Activated CD8-positive, alpha-beta memory T cell treated with anti-CD3 and anti-CD28 coated beads for 36 hours (primary cell): ENCODE results near the gene CEP112. TPM values are rescaled to one million over a fixed set of nuclear protein-coding genes. Genes with fewer than 3 reads are reported as not detected.

ENCODE experiments used
- CTCF ChIA-PET: fragments of 350-600 bp; sonication (Branson Sonifier 250); formaldehyde crosslinking; loops from one replicate; lab custom pipeline; 2021; ENCODE audit warnings: antibody characterized with exemption; lab: Charles Lee
- POLR2A ChIA-PET: fragments of 350-600 bp; sonication (Branson Sonifier 250); formaldehyde crosslinking; loops from one replicate; lab custom pipeline; 2021; ENCODE audit warnings: antibody characterized with exemption; lab: Charles Lee
- total RNA-seq, 2 experiments: library from RNA; stranded (reverse); gene quantifications; one replicate each; pipeline ENCODE4 v1.2.3, GENCODE V29; 2021

The CEP112 gene
- total RNA-seq, 2 experiments from 2014 or later = 1.8 to 2.8 TPM

DNA sequence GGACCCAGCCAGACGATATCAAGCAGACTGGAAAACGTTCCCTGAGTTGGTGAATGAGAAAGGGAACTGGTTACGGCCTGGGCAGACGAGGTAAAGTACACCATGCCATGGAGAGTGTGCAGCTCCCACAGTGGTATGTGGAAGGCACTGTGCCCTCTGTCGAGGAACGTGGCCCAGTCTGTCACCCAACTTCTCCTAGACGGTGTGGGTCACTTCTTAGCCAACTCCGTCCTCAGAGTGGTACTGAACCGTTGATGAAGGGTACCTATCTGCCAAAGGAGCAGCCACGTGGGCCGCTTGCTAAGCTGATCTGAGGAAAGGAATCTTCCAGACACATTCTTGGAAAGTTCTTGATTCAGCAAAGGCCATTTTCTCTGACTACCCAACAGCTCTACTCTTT lies 574.4 kb downstream of the CEP112 start:
- CTCF ChIA-PET = no interaction called here

DNA sequence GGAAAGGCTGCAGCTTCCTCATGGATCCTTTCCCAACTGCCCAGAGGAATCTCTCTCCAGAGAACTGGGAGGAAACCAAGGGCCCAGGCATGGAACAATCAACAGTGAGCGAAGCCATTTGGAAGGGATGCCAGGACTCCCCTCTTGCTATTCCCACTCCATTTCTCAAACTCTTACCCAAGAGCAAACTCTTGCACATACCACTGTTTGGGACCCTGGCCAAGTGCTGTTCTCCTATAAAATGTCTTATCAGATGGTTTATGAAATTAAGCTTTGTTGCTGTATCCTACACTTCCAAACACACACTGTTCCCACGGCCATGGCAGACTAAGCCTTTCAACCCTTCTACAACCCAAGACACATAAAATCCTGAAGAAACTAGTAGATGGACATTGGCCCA lies 582.2 kb downstream of the CEP112 start:
- CTCF ChIA-PET = no interaction called here
- POLR2A ChIA-PET = no interaction called here

More for the DNA sequence above, 574.4 kb downstream of the CEP112 start:
- POLR2A ChIA-PET = no interaction called here

DNA sequence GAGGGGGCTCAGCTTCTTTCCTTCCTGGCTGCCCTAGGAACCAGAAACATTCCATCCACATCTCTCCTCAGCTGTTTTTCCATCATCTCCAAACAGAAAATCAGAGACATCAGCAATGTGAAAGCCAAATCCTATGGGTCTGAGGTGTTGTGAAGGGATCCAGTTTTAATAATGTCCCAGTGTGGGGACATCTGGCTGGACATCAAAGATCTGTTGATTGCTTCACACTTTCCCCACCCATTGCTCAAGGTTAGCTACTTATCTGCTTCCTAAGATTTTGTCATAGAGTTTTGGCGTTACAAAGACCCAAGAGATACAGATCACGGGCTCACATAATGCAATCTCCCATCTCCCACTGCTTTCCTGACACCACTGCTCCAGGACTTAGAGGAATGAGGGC lies 582.6 kb downstream of the CEP112 start:
- ChIA-PET CTCF (no interaction called here), POLR2A (no interaction called here)

DNA sequence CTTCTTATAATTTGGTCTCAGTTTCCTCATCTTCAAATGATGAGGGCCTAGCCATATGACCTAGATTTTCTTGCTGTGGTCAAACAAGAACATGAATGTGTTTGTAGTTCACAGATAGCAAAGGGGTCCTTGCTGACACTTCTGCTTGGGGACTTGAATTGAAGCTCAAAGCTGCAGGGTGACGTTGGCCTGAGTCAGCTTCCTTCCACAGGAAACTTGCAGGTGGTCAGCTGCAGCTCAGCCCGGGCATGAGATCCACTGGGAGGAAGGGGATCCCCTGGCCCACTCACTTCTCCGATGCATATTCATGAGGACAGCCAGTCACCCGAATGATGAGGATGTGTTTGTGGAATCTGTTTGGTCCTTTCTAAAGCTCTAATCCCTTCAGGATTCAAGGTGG lies 587.9 kb downstream of the CEP112 start:
- ChIA-PET CTCF (interaction anchor here (0.8 kb wide), 1 partner anchor 8 kb away, joined by 3 read pairs; no protein-coding TSS in a partner anchor), POLR2A (interaction anchor here (0.7 kb wide), 1 partner anchor 34 kb away, joined by 3 read pairs; no protein-coding TSS in a partner anchor)

DNA sequence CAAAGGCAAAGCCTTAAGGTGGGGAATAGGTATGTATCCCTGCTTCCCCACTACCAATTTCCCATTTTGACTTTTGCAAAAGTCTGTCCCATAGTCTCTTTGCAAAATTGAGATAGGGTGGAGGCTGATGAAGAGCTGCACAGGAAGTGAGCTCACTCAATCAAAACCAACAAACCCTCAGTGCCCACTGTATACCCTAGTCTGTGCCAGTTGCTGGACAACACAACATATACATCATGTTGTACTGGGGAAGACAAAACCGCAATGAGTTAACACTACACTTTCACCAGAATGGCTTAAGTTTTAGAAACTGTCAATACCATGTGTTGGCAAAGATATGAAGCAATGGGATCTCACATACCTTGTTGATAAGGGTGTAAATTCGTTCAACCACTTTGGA lies 590.1 kb downstream of the CEP112 start:
- CTCF ChIA-PET = interaction anchor here (0.6 to 0.7 kb wide), 3 partner anchors 11 to 351 kb away, joined by 3 to 4 read pairs (median 4); no protein-coding TSS in a partner anchor
- POLR2A ChIA-PET = no interaction called here

DNA sequence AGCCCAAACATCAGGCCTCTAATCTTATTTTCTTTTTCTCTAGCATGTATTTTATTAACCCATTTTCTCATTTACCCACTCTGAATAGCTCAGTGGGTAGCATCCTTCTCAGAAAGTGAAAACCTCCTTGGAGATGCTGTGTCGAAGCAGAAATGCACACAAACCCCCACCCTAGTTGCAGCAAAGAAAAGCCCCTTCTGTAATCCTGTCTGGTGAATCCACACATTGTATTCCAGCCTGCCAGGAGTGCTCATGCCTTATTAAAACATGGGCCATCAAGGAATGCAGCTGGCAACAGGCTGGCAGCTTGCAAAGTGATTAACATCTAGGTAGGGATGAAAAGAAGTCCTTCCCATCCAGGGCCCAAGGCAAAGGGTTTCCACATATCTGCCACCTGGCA lies 590.8 kb downstream of the CEP112 start:
- ChIA-PET POLR2A (no interaction called here), CTCF (no interaction called here)

DNA sequence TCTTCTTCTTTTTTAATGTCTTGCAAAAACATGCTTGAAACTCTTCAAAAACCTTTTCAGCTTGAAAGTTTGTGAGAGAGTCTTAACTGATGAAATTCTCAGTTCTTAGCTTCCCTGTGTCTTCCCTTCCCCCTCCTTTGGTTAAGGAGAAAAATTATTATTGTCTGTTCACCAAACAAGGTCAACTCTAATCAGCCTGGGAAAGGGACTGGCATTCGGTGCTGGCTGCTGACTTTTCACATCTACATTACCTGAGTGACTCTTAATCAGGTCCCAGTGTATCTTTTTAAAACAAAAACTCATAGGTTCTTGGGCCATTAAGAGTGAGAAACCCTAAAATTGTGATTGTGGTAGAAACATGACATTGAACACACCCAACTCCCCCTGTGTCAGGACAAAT lies 591.4 kb downstream of the CEP112 start:
- ChIA-PET POLR2A (no interaction called here), CTCF (no interaction called here)

DNA sequence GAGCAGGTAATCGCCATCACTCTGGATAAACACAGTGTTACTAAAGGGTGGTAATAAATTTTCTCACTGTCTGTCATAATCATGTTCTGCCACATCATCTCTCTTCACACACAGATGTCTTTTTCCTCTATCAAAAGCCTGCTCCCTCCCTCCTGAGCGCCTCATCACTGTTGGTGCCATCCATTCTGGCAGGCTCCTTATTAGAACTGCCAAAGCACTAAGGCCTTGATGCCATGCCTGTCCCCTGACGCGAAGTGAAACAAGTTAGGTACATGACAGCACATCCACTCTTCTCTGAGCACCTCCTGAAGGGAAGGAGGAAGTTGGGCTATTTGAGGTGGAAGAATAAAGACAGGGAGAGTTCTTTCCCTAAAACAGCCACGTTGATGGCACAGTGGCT lies 592.3 kb downstream of the CEP112 start:
- POLR2A ChIA-PET = no interaction called here
- CTCF ChIA-PET = no interaction called here

DNA sequence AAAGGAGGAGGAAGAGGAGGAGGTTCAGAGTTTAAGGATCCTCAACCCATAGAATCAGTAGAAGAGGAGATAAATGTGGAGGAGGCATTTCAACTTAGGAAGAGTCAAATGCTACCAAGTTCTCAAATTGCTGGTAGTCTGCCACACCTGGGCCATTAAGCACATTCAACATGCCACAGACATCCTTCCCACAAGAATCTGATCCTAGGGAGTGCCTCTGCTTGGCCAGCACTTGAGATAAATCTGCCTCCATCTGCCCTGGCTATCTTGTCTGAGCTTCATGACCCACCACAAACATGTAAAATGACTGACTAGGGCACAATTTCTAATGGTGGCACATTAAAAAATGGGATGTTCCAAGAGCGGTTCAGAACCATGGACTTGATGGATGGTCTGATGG lies 593.2 kb downstream of the CEP112 start:
- ChIA-PET POLR2A (no interaction called here), CTCF (no interaction called here)

DNA sequence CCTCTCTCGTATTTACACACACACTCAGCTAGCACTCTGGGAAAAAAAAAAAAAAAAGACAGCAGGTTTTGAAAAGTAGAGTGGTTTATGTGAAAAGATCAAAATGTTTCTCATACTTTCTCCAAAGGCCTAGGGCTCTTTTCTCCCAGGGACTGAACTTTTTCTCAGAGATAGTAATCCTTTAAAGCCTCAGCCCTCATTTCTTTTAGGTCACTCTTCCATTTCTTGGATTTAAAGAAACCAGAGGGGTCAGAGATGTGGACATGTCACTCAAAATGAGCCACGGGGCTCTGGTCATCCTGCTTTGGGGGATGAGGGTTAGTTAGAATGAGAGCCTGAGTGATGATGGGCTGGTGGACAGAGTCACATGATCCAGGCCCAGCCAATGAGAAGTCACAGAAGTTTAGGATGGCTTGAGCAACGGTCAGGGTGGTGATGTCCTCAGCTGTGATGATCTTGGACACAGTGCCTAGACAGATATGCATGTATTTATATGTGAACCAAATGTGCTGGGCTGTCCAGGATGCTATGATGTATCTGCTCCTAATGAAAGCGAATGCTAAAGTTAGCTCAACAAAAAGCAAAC lies 596.8 kb downstream of the CEP112 start:
- POLR2A ChIA-PET = no interaction called here
- CTCF ChIA-PET = interaction anchor here (0.6 kb wide), 1 partner anchor 9 kb away, joined by 3 read pairs; no protein-coding TSS in a partner anchor

DNA sequence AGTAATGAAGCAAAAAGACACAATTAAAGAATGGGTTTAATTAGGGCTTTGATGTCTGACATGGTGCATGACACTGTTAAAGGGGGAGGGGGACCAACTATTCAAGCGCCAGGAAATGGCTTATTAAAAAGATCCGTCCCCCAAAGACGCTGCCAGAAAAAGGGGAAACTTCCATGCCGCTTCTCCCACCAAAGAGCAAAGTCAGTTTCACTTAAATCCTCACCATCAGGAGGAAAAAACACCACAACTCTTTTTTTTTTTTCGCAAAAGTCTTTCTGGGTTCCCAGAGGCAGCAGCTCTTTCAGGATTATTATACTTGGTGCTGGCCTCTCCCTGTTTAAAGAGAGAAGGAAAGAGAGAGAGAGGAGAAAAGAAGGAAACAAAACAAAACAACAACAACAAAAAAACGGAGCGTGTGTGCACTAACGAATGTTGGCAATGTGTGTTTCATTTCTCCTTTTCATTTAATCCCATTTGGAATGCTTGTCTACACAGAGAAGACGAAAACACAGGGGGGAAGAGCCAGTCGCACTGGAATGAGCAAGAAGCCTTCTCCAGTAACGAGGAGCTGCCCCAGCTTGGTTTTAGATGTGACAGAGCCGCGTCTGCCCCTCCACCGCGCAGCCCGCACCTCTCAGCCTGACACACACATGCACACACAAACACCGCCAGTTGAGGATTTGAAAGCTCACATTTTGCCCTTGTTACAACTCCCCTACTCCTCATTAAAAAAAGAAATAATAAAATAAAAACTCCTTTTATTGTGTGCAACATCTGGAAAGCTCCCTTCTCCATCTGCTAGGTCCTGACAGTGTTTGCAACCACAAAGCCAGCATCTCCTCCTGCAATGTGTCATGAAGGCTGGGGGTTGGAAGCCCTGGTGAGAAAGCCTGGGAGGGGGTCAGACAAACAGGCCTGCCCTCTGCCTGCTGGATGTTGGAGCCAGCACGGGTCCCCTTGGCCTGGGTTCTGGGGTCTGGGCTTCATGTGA lies 597.8 kb downstream of the CEP112 start:
- ChIA-PET CTCF (interaction anchor here (1.1 kb wide), 1 partner anchor 300 kb away, joined by 3 read pairs; no protein-coding TSS in a partner anchor), POLR2A (no interaction called here)

DNA sequence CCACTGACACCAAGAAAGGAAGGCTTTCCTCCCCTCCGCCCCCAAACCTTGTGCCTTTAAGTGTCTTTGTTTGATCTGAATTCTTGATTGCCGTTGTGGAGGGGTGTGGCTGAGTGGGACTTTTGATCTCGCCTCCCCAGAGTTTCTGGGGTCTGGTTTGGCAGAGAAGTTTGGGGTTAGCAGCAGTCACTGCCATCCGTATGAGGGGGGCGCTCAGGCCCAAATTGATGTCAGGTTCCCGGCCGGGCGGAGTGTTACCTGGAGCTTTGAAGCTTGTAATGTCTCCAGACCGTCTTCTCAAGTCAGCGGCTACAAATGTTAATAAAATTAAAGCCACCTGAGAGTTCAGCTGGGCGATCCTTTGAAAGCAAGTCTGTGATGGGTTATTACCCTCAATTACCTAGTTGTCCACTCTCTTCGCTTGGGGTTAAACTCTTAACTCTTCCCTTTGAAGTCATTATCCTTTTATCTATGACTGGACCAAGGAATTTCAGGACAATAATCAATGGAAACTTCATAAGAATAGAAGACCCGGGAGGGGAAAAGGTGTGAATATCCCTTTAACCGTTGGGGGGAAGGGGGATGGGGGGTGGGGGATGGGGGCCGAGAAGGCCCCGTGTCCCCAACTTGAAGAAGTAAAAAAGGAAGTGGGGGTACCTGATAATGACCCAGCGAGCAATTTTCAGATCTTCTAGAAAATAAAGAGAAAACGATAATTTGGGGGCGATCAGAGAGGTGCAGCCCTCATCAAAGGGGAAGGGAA lies 598.7 kb downstream of the CEP112 start:
- ChIA-PET POLR2A (no interaction called here), CTCF (no interaction called here)

DNA sequence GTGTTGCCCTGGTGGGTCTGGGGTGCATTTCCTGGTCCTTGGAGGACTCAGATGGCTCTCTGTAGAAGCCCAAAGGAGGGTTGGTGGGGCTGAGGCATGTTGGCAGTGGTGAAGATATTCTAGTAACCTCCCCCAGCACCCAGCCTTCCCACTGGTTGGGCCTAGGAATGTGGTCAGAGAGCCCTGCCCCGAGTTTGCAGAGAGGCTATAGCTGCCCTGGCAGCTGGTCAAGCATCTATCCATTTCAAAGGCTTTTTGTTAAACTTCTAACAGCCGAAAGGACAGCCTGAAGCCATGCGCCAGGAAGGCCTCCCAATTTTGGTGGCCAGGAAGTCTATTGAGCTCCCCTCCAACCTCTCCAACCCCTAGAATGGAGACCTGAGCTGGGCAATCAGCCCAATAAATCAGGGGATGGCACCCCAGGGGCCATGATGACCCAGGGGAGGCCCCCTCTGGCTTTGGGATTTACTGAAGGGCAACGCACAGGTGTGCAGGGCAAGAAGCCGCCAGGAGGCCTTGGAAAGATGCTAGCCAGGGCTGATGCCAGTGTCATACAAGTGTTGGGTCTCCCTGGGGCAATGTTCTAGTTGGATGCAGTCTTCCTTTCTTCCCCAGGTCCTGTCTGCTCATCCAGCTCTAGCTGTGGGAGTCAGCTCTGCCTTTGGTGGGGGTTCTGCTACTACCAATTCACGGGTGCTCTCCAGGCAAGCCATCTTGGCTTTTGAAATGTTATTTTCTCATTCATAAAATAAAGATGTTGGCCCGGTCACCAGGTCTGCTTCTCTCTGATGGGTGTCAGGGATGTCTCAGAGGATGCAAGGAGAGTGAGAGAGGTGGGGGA lies 599.6 kb downstream of the CEP112 start:
- ChIA-PET CTCF (no interaction called here), POLR2A (no interaction called here)

DNA sequence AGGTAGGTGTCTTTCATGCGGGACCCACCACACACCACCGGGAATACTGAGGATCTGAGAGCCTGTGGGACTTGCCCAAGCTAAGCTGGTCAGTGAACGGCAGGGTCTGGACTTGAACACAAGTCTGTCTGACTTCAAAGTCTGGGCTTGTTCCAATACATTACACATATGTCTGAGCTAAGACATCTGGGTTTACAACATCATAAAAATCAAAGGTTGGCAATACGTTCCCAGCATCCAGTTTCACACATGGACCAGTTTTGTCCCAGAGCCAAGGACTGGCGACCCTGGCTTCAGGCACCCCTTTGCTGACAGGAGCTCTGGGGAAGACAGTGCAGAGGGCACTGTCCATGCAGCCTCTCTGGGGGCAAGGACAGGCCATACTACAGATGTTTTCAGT lies 602.6 kb downstream of the CEP112 start:
- CTCF ChIA-PET = no interaction called here
- POLR2A ChIA-PET = no interaction called here

DNA sequence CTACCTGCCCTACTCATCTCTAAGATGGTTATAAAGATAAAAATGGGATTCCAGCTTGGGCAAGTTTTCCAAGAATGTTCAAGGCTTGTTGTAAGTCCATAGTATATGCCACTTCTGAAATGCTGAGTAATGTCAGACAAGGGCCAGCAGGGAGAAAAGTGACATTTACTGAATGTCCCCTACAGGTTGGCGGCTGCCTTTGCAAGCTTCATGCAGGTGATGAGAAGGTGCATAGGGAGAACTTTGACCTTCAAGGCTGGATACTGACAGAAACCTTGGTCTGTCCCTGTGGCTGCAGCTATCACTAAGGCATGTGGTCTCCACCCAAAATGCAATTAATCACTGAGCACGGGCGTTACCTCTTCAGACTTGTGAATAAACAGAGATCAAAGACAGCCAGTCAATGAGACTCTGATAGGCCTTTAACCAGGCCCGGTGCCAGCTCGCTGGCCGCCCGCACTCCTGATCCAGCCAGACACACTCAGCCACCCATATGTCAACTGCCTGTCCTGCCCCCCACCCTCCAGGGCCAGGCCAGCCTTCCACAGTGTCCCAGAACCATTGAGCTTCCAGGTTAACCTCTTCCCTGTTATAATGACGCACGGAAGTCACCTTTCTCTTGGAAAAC lies 603.6 kb downstream of the CEP112 start:
- POLR2A ChIA-PET = no interaction called here
- CTCF ChIA-PET = no interaction called here

DNA sequence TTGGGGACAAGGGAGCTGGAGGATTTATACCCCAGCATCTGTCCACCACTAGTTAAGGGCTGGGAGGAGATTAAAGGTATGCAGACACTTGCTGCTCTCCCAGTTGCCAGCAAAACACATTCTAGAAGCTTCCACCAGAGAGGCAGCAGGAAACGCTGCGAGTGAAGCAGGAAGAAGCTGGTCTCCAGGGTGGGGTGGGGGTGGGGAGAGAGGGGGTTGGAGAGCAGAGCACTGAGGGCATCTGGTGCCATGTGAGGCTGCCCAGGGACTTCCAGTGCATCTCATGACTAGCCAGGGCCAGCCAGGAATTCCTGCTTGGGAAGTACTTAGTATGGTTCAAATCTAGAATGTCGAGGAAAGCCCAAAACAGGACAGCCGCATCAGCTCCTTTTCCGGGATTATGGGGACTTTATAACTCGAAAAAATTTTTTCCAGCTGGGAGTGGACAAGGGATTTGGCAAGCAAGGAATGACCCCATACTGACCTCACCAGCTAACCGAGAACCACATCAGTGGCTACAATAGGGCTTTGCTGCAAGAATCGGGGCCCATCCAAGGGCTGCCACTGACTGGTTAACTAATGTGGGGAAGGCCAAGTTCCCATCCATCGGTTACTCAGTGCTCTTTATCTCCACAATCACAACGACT lies 604.3 kb downstream of the CEP112 start:
- CTCF ChIA-PET = no interaction called here
- POLR2A ChIA-PET = no interaction called here

DNA sequence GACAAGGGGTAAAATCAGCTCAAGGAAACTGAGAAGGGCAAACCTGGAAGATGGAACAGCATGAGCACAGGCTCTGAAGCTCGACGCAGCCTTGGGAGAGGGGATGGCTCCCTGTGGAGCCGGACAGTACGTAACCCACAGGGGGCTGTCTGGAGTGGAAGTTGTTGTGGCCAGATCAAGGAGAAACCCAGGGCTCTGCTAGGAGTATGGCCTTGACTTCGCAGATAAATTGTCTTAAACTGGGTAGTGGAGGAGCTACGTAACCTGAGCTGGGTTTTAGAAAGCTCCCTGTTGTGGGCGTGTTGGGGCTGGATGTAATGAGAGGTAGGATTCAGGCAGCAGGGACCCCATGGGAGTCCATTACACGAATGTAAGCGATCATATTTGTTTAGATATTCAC lies 605.0 kb downstream of the CEP112 start:
- ChIA-PET POLR2A (no interaction called here), CTCF (no interaction called here)
